Neural cell (in vitro differentiated cells): ENCODE measurements around the gene BCAR3. TPM values are rescaled to one million over a fixed set of nuclear protein-coding genes. Genes with fewer than 3 reads are reported as not detected.

Source experiments
- H2AFZ ChIP-seq: fragments of 200-600, 300-800 bp; sonication (generic), shearing (Covaris generic); 2 replicates; pipeline ENCODE4 v1.6.0; 2014; ENCODE audit warnings: low read depth, mild to moderate bottlenecking, antibody characterized with exemption, low read length, moderate library complexity
- H3F3A ChIP-seq: fragments of 200-600 bp; shearing (Covaris generic); 2 replicates; pipeline ENCODE4 v1.6.1; 2016; ENCODE audit warnings: mild to moderate bottlenecking, moderate library complexity, mixed read lengths, antibody characterized with exemption, low read length; ENCODE audit not compliant: insufficient read depth, poor library complexity, severe bottlenecking
- H3K27ac ChIP-seq: fragments of 200-600, 300-800 bp; sonication (generic), shearing (Covaris generic); 2 replicates; pipeline ENCODE4 v1.5.1; 2014; ENCODE audit warnings: mild to moderate bottlenecking, low read length, moderate library complexity
- H3K27me3 ChIP-seq: fragments of 300-800, 200-600 bp; sonication (generic), shearing (Covaris generic); 2 replicates; pipeline ENCODE4 v1.6.0; 2014; ENCODE audit warnings: mild to moderate bottlenecking, low read depth, low read length, moderate library complexity; ENCODE audit not compliant: insufficient read depth
- H3K36me3 ChIP-seq: fragments of 300-800, 200-600 bp; sonication (generic), shearing (Covaris generic); 2 replicates; pipeline ENCODE4 v1.5.1; 2014; ENCODE audit warnings: mild to moderate bottlenecking, antibody characterized with exemption, low read length, moderate library complexity; ENCODE audit not compliant: insufficient read depth
- H3K4me2 ChIP-seq: fragments of 300-800, 200-600 bp; sonication (generic), shearing (Covaris generic); 2 replicates; pipeline ENCODE4 v1.6.0; 2014; ENCODE audit warnings: mild to moderate bottlenecking, low read length
- H3K4me3 ChIP-seq: fragments of 300-800, 200-600 bp; sonication (generic), shearing (Covaris generic); 2 replicates; pipeline ENCODE4 v1.5.1; 2014; ENCODE audit warnings: mild to moderate bottlenecking, low read length, moderate library complexity
- H3K79me2 ChIP-seq: fragments of 200-600 bp; shearing (Covaris generic); replicated peaks from 2 replicates; pipeline ENCODE4 v1.6.0; 2014; ENCODE audit warnings: mild to moderate bottlenecking, low read length, moderate library complexity; ENCODE audit not compliant: insufficient read depth
- H3K9ac ChIP-seq: fragments of 300-800, 200-600 bp; sonication (generic), shearing (Covaris generic); 2 replicates; pipeline ENCODE4 v1.6.1; 2016; ENCODE audit warnings: mild to moderate bottlenecking, low read length, mixed read lengths
- H3K9me2 ChIP-seq: fragments of 200-600 bp; shearing (Covaris generic); 2 replicates; pipeline ENCODE4 v1.6.1; 2016; ENCODE audit warnings: mild to moderate bottlenecking, low read length, mixed read lengths; ENCODE audit not compliant: insufficient read depth
- H3K9me3 ChIP-seq: fragments of 200-600, 300-800 bp; sonication (generic), shearing (Covaris generic); 2 replicates; pipeline ENCODE4 v1.6.1; 2016; ENCODE audit warnings: mild to moderate bottlenecking, mixed run types, low read length, moderate library complexity, mixed read lengths
- H4K20me1 ChIP-seq: fragments of 200-600 bp; shearing (Covaris generic); 2 replicates; pipeline ENCODE4 v1.6.1; 2016; ENCODE audit warnings: mild to moderate bottlenecking, mixed run types; ENCODE audit not compliant: insufficient read depth
- EP300 ChIP-seq: fragments of 450-650 bp; conservative IDR thresholded peaks from 2 replicates; pipeline ENCODE4 v1.6.1; 2014; ENCODE audit warnings: antibody characterized with exemption, mild to moderate bottlenecking, moderate library complexity; ENCODE audit not compliant: poor library complexity, severe bottlenecking
- EZH2 ChIP-seq: fragments of 200-600, 300-800 bp; shearing (Covaris generic), sonication (generic); IDR thresholded peaks from 2 replicates; pipeline ENCODE4 v1.6.1; 2014; ENCODE audit warnings: antibody characterized with exemption, low read length, borderline replicate concordance, mild to moderate bottlenecking; ENCODE audit not compliant: insufficient read depth, poor library complexity, severe bottlenecking
- MXI1 ChIP-seq: fragments of 450-650 bp; conservative IDR thresholded peaks from 2 replicates; pipeline ENCODE4 v1.6.1; 2014; ENCODE audit warnings: antibody characterized with exemption, mild to moderate bottlenecking; ENCODE audit not compliant: poor library complexity, severe bottlenecking
- POLR2AphosphoS5 ChIP-seq: IDR thresholded peaks from 2 replicates; pipeline ENCODE4 v1.6.1; 2012
- RAD21 ChIP-seq: fragments of 450-650 bp; conservative IDR thresholded peaks from 2 replicates; pipeline ENCODE4 v1.6.1; 2014; ENCODE audit warnings: antibody characterized with exemption, mild to moderate bottlenecking, moderate library complexity
- SMC3 ChIP-seq: fragments of 450-650 bp; conservative IDR thresholded peaks from 2 replicates; pipeline ENCODE4 v1.6.1; 2014; ENCODE audit warnings: antibody characterized with exemption, mild to moderate bottlenecking, moderate library complexity; ENCODE audit not compliant: poor library complexity
- TAF1 ChIP-seq: IDR thresholded peaks from 2 replicates; pipeline ENCODE4 v1.6.1; 2012; ENCODE audit warnings: low read depth
- polyA plus RNA-seq: library from polyadenylated mRNA; depleted of rRNA; stranded (reverse); fragments of >200 nt; gene quantifications from 2 replicates; pipeline ENCODE4 v1.2.3, GENCODE V29; 2014
- TF ChIP-seq, protein P1 (sequence below): IDR thresholded peaks from 2 replicates; pipeline ENCODE4 v1.6.1; 2012; ENCODE audit warnings: borderline replicate concordance
- TF ChIP-seq, protein P2 (sequence below): fragments of 450-650 bp; IDR thresholded peaks from 2 replicates; pipeline ENCODE4 v1.5.1; 2014; ENCODE audit warnings: antibody characterized with exemption, mild to moderate bottlenecking, moderate library complexity; ENCODE audit not compliant: poor library complexity, severe bottlenecking

Gene BCAR3
- polyA plus RNA-seq, 1 donor from 2014 or later = 2.5 TPM

DNA sequence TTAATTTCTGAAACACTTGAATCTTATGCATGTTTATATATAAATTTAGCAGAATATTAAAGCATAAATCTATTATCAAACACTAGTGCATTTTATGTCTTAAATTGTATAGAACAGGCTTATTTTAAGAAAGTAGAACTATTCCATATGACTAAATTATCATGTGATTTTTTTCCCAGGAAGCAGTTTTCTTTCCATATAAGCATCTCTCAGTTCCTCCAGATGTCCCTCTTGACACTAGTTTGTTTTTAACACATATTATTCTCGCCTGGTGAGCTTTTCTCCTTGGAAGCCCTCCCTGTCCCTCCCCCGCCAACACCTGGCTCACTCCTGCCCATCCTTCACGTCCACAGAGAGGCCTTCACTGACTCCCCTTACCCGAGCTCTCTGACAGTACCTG lies 48.3 kb upstream of the BCAR3 start:
- no peaks in the 10 kb centered on the region for H3F3A ChIP-seq
- H2AFZ ChIP-seq = no peak overlapping the region
- H3K4me2 ChIP-seq = no peak overlapping the region
- H3K79me2 ChIP-seq = no peaks in the 10 kb centered on the region
- no peak overlapping the region for H3K9ac ChIP-seq
- TF ChIP-seq EP300 (no peak), RAD21 (no peak), MXI1 (no peak), EZH2 (no peak), POLR2AphosphoS5 (no peak), TAF1 (no peak), SMC3 (no peak)
- TF ChIP-seq, protein P1, sequence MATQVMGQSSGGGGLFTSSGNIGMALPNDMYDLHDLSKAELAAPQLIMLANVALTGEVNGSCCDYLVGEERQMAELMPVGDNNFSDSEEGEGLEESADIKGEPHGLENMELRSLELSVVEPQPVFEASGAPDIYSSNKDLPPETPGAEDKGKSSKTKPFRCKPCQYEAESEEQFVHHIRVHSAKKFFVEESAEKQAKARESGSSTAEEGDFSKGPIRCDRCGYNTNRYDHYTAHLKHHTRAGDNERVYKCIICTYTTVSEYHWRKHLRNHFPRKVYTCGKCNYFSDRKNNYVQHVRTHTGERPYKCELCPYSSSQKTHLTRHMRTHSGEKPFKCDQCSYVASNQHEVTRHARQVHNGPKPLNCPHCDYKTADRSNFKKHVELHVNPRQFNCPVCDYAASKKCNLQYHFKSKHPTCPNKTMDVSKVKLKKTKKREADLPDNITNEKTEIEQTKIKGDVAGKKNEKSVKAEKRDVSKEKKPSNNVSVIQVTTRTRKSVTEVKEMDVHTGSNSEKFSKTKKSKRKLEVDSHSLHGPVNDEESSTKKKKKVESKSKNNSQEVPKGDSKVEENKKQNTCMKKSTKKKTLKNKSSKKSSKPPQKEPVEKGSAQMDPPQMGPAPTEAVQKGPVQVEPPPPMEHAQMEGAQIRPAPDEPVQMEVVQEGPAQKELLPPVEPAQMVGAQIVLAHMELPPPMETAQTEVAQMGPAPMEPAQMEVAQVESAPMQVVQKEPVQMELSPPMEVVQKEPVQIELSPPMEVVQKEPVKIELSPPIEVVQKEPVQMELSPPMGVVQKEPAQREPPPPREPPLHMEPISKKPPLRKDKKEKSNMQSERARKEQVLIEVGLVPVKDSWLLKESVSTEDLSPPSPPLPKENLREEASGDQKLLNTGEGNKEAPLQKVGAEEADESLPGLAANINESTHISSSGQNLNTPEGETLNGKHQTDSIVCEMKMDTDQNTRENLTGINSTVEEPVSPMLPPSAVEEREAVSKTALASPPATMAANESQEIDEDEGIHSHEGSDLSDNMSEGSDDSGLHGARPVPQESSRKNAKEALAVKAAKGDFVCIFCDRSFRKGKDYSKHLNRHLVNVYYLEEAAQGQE = no peak
- TF ChIP-seq, protein P2, sequence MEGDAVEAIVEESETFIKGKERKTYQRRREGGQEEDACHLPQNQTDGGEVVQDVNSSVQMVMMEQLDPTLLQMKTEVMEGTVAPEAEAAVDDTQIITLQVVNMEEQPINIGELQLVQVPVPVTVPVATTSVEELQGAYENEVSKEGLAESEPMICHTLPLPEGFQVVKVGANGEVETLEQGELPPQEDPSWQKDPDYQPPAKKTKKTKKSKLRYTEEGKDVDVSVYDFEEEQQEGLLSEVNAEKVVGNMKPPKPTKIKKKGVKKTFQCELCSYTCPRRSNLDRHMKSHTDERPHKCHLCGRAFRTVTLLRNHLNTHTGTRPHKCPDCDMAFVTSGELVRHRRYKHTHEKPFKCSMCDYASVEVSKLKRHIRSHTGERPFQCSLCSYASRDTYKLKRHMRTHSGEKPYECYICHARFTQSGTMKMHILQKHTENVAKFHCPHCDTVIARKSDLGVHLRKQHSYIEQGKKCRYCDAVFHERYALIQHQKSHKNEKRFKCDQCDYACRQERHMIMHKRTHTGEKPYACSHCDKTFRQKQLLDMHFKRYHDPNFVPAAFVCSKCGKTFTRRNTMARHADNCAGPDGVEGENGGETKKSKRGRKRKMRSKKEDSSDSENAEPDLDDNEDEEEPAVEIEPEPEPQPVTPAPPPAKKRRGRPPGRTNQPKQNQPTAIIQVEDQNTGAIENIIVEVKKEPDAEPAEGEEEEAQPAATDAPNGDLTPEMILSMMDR = no peak
- H3K36me3 ChIP-seq = no peaks in the 10 kb centered on the region
- no peaks in the 10 kb centered on the region for H3K9me3 ChIP-seq
- H3K27me3 ChIP-seq = no peaks in the 10 kb centered on the region
- no peak overlapping the region for H3K4me3 ChIP-seq
- H4K20me1 ChIP-seq = no peaks in the 10 kb centered on the region
- no peaks in the 10 kb centered on the region for H3K9me2 ChIP-seq
- H3K27ac ChIP-seq = no peak overlapping the region

DNA sequence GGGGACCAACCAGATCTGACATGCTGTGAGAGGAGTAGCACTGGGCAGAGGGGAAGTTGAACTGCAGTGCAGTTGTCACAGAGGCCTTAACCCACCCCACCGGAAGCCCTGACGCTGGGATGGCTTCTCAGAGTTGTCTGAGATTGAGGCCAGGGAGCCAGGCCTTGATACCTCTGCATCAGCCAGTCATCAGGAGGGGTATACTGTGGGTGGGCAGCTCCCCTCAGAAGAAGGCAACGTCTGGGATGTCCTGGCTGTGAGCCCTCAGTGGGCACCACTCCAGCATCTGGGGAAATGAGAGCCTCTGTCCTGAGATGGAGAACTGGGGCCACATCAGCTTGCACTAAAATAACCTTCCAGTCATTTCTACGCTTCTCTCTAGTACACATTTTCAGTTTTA lies 47.9 kb upstream of the BCAR3 start:
- H4K20me1 ChIP-seq = no peaks in the 10 kb centered on the region
- no peaks in the 10 kb centered on the region for H3K36me3 ChIP-seq
- no peaks in the 10 kb centered on the region for H3K79me2 ChIP-seq
- no peak overlapping the region for H3K9ac ChIP-seq
- H3K27me3 ChIP-seq = no peaks in the 10 kb centered on the region
- H3F3A ChIP-seq = no peaks in the 10 kb centered on the region
- H3K9me2 ChIP-seq = no peaks in the 10 kb centered on the region
- H3K9me3 ChIP-seq = no peaks in the 10 kb centered on the region
- H3K27ac ChIP-seq = no peak overlapping the region
- no peak overlapping the region for H2AFZ ChIP-seq
- no peak overlapping the region for H3K4me2 ChIP-seq
- no peak overlapping the region for H3K4me3 ChIP-seq
- TF ChIP-seq EP300 (no peak), POLR2AphosphoS5 (no peak), EZH2 (no peak)
